OCI-M2 (cell line): ENCODE results near the gene CEP85.
"Not testable (repeated sequence)": the region's sequence is repeated elsewhere in the genome, so short reads cannot be mapped to it uniquely, and the experiment has no call there.

ENCODE experiments used
- DNase-seq: peaks from one replicate; lab custom pipeline; 2025; ENCODE audit not compliant: unreplicated experiment; lab: John Stamatoyannopoulos, UW

The CEP85 gene

DNA sequence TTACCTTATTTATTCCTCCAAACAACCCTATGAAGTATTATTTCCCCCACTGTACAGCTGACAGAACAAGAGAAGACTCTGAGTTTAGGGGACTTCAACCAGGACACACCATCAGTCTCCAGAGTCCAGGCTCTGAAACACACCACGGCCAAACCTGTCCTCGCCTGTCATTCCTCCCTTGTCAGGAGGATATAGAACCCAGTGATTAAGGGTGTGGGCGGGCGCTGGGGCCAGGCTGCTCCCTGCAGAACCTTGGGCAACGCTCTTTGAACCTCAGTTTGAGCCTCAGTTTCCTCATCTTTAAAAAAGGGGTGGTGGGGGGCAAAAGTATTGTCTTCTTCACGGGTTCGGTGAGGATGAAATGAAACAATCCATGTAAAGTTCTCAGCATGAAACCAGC is 9.4 kb upstream of the CEP85 start:
- no peak for DNase-seq

DNA sequence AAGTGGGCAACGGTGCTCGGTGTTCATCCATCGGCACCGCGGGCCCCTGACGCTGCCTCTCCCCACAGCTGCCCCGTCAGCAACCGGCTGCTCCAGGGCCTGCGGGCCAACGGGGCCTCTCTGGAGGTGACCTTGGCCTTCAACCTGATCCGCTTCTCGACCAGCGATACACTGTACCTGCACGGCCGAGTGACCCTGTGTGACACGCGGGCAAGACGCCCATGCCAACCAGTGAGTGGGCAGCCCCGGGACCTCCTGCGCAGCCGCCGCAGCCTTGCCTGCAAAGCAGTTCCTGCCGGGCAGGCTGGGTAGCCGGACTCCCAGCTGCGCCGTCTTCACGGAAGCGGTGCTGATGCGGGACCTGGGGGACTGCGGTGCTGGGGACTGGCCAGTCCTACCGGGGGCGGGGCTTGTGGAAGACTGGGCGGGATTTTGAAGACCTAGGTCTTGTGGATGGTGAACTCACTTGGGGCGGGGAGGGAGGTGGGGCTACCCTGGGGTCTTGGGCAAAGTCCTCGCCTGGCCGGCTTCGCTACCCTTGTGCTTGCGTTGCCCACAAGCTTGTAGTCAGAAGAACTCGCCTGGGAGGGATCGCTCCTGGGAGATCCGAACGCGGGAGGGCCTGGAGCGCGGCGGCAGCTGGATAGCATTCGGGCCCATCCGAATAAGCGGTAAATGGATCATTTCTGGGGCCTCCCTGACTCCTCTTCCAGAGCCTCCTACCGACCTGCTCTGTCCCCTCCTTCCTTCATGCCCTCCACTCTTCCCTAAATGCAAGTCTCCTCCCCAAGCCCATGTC is 8.8 kb upstream of the CEP85 start:
- DNase-seq = no peak

DNA sequence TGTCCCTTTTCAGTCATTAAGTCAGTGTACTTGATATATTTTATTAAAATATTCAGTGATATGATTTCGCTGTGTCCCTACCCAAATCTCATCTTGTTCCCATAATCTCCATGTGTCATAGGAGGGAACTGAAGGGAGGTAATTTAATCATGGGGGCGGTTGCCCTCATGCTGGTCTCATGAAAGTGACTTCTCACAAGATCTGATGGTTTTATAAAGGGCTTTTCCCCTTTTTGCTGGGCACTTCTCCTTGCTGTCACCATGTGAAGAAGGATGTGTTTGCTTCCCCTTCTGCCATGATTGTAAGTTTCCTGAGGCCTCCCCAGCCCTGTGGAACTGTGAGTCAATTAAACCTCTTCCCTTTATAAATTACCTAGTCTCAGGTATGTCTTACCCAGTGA is 3.3 kb upstream of the CEP85 start:
- DNase-seq = not testable (repeated sequence)

DNA sequence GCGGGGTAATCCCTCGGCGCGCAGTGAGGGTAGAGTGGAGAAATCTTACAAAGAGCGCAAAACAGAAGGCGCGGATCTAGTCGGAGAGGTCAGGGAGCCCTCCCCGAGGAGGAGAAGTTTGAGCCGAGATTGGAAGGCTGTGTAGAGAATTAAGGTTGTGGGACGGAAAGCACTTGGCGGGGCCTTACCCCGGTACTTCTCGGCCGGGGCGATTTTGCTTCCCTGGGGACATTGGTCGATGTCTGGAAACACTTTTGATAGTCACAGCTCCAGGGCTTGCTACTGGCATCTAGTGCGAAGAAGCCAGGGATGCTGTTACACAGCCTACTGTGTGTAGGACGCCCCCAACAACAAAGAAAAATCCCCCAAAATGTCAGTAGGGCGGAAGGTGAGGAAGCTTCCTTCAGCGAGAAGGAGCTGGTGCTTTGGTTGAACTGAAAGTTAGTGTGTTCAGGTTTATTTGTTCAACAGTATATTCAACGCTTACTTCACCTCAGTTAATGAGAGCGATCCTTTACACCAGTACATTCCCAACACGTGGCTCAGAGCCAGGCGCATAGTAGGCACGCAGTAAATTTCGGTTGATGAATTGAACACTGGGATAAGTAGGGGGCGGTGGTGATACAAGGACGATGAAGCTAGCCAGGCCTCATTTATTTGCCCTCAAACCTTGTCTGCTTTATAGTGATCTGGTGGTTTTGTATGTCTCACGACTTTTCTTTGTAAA is 807 bp downstream of the CEP85 start:
- DNase-seq = no peak

DNA sequence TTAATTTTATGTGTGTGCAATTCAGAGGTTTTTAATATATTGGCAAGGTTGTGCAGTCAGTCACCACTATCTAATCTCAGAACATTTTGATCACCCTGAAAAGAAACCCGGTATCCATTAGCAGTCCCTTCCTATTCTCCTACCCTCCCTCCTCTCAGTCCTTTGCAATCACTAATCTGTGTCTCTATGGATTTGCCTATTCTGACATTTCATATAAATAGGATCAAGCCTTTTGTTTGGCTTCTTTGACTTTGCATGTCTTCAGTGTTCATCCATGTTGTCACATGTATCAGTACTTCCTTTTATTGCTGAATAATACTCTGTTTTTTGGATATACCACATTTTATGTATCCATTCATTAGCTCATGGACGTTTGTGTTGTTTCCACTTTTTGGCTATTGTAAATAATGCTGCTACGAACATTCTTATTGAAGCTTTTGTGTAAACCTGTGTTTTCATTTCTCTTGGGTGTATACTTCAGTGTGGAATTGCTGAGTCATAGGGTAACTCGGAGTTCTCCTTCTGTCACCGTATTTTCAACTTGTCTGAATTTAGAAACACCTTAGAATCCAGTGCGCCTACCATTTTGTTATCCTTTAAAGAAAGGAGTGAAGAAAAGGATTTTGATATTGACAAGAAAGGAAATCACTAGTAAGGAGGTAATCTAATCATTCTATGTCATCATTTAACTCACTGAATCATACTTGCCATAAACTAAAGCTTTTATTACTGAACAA is 3.4 kb downstream of the CEP85 start:
- DNase-seq = no peak

DNA sequence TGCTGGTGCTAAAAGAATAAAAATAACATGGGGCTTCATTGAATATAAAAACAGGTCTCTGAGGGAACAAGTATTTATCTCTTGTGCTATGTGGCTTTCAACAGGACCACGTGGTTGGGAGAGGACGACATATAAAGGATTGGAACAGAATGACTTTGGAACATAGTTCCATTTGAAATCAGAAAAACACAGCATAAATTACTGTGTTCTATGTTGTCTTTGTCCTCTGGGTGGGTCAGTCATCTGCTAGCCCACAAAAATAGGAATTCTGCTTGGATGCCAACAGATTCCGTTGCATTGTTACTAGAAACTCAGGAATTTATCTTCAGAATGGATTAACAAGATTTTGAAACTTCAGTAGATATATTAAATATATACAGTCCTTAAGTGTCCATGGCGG is 5.9 kb downstream of the CEP85 start:
- no peak for DNase-seq

DNA sequence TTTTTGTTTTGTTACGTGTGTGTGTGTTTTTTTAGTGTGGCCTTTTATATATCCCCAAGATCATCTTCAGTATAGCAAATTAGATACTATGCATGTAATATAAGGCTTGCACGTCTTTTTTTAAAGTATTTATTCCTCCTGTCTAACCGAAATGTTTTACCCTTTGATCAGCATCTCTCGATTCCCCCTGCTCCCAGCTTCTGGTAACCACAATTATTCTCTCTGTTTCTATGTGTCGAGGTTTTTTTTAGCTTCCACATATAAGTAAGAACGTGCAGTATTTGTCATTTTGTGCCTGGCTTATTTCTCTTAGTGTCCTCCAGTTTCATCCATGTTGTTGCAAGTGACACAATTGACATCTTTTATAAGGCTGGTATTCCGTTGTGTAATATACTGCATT is 18.7 kb downstream of the CEP85 start:
- DNase-seq = no peak

DNA sequence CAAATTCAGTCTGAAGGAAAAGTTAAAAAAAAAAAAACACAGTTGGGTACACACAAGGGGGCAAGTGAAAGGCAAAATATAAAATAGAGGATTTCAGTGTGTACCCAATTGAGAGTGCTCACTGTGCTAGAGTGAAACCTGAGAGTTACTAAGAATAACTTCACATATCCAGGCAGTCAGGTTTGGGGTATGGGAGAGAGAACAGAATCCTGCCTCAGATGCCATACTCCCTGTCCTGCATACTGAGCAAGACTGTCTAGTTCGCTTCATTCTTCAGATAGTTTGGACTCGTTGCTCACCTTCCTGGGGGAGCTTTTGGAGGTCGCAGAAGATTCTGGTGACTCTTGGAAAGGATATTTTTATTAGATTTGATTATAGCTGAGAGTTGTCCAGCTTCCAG is 20.4 kb downstream of the CEP85 start:
- DNase-seq = no peak

DNA sequence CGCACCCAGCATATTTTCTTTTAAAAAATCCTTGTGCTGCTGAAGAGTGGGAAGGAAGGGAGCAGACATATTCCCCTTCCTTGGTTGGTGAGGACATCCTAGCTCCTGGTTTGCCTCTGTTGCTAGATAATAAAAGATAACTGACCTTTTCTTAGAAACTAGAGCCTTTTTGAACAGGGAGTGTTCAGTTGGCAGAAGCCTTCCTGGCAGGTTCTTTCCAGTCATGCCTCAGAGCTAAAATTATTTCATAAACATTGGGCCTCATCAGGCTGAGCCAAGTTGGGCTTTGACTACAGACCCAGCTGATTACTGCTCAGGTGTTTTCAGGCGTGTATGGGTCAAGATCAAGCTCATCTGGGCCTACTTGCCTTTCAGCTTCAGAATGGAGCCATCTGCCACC is 23.2 kb downstream of the CEP85 start:
- no peak for DNase-seq

DNA sequence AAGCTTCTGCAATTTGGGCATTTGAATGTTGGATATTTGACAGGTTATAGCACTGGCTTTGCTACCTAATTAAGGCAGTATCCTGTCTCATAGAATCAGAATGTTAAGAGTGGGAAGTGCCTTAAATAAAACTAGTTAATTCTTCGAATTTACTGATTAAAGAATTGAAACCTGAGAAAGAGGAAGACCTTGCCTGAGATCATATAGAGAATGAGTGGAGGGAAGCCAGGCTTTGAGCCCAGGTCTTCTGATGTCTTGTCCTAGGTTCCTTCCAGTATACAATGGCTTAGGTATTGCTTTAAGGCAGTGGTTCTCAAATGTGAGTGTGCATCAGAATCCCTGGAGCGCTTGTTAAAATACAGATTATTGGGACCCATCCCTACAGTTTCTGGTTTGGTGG is 25.0 kb downstream of the CEP85 start:
- no peak for DNase-seq

DNA sequence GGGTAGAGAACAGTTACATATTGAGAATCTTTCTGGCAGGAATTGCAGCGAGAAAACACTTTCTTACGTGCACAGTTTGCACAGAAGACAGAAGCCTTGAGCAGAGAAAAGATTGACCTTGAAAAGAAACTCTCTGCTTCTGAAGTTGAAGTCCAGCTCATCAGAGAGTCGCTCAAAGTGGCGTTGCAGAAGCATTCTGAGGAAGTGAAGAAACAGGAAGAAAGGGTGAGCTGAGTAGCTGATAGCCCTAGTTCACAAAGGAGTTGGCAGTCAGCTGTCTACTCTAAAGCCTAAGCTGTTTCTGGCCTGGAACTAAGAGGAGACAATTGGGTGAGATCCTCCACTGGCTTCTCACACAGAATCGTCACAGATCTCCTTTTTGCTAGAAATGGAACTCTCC is 25.6 kb downstream of the CEP85 start:
- DNase-seq = no peak

DNA sequence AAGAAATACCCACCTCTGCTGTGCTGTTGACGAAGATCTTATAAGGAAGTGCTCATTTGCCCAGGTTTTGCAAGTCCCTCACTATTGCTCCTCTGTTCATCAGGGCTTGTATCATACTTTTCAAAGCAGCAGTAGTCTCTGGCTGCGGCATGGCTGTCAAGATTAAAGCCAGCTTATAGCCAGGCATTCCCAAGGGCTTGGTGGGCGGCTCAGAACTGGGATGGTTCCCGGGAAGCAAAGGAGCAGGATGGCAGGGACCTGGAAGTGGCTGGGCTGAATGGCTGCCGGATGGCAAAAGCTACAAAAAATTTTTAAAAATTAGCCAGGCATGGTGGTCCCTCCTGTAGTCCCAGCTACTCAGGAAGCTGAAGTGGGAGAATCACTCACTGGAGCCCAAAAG is 29.2 kb downstream of the CEP85 start:
- DNase-seq = no peak

DNA sequence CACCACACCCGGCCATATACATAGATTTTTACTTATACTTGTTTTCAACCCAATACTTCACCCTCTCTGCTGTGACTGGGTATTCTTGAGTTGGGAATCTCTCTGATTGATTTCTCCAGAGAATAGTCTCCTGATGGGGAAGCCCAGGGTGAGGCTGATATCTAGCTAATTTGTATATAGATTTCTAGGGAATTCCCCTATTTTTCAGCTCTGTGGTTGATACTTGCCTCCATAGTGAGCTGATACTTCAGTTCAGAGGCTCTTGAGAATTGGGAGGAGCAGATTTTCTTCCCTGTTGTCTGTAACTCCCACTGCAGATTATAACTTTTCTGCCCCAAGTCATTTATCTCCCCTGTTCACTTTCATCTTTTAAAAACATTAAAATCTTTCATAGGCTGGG is 31.4 kb downstream of the CEP85 start:
- DNase-seq = no peak

DNA sequence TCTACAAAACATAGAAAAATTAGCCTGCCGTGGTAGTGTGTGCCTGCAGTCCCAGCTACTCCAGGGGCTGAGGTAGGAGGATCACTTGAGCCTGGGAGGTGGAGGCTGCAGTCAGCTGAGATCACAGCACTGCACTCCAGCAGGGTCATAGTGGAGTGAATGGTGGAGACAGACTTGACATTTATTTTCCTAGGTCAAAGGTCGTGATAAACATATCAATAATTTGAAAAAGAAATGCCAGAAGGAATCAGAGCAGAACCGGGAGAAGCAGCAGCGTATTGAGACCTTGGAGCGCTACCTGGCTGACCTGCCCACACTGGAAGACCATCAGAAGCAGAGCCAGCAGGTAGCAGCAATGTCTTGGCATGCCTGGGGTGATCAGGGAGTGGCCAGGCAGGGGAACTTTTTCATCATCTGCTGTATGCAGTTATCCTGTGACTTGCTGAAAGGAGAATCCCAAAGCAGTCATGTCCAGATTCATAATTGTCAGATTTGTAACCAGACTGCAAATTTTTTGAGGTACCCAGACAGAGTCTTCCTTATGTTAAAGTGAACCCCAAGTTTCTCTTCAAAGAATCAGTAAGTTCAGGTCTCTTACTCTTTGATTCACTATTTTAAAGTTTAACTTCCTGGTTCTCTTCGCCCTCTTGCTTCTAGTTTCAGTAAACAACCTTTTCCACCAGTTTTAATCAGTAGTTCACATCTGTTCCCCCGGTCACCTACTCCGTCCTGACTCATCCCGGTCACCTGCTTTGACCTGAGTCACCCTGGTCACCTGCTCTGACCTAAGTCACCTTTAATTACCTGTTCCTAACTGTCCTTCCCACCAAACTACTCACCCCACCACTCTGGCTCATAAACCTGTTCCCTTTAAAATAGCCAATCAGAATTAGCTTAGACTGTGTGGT is 34.5 kb downstream of the CEP85 start:
- DNase-seq = no peak

DNA sequence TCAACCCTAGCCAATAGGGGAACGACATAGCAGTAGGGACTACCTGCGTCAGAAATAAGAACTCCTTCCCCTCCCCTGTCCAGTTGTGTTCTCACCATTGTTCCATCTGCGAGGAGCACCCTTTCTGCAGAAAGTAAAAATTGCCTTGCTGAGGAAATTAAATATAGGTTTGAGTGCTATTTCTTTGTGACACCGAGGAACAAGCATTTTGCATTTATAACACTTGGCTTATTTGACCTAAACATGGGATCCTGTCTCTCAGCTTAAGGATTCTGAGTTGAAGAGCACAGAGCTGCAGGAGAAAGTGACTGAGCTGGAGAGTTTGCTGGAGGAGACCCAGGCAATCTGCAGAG is 35.2 kb downstream of the CEP85 start:
- no peak for DNase-seq

DNA sequence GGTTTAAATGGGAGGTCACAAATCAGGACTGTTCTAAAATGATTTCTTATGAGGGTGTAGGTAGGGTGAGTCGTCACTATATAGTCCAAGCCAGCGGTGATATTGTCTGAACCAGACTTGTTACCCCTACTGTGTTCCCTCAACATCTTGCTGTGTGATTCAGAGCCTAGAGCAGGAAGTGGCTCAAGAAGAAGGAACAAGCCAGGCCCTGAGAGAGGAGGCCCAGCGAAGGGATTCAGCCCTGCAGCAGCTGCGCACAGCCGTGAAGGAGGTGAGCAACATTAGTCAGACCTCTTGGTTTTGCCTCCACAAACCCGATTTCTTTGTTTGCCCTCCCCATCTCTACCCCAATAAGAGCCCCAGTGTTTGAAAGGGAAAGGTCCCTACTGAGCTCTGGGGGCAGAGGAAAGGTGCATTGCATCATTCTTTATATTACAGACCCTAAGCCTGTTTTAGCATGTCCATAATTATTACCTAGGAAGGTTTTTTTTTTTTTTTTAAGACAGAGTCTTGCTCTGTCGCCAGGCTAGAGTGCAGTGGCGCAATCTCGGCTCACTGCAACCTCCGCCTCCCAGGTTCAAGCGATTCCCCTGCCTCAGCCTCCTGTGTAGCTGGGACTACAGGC is 40.9 kb downstream of the CEP85 start:
- no peak for DNase-seq

DNA sequence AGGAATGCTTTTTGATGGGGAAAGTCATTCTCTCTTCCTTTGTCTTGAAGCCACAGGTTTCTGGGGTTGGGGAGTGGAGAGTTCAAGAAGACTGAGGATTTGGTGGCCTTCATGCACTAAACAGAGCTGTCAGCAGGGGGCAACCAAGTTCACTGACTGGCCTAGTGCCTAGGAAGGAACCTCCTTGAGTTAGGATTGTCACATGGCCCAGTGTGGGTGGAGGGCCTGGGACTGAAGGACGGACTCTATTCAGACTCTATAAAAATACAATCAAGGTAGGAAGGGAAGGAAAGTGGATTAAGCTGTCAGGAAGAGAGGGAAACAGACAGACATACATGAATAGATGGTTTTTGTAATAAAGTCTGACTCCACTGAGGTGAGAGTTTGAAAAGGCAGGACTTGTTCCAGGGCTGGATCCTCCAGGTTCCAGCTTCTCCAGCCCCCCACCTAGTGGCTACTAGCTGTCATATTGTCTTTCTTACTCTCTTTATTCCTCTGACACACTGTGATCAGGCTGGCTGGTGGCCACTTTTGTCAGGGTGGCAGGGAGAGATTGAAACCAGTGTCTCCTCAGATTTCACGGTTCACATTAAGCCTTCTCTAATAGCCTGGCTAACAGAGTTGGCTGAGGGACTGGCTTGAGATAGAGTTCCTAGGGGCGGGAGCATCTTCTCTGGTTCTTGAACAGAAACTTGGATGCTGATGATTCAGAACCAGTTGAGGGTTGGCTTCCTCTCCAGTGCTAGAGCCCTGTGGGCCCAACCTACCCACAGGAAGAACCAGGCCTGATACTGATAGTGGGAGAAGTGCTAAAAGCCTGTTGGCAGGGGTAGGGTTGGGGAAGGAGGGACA is 41.8 kb downstream of the CEP85 start:
- peak; percentile 61 for DNase-seq

DNA sequence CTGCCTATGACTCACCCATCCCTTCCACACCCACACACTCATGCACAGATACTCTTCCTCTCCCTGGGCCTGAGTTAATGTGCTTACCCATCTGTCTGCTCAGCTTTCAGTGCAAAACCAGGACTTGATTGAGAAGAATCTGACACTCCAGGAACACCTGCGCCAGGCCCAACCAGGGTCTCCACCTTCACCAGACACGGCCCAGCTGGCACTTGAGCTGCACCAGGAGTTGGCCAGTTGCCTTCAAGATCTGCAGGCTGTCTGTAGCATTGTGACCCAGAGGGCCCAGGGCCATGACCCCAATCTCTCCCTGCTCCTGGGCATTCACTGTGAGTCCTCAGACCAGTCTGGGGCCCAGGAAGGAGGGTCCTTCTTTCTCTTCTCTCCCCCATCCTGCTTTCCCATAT is 42.4 kb downstream of the CEP85 start:
- DNase-seq = no peak

DNA sequence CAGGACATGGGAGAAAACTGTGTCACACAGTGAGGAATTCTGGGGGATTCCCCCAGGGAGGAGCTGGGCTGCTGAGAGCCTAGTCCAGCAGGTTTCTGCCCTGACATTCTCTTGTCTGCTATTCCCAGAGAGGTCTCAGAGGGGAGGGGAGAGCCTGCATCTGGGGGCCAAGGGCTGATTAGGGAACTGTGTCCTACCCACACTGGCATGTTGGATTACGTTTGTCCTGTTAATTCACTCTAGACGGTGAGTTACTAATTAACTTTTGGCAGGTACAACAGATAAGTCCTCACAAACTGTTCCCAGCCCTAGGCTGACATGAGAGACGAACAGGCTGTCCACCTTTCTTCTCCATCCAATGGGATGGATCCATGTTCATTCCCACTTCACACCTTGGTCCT is 43.3 kb downstream of the CEP85 start:
- no peak for DNase-seq

DNA sequence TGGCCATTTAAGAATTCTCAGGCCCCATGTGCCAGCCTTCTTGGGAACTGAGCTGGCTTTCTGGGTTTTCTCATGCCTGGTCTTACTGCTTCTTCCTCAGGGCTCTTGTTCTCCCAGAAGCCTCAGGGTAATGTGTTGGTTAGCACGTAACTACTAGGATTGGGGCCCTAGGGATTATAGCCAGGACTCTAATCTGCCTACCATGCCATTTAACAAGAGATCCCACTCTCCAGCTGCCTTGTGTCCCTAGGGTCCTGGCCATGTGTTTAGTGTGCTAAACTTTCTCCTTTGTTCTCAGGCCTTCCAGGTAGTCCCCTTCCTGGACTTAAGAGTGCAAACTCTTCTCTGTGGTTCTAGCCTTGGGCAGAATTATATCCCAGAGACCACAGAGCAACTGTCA is 43.7 kb downstream of the CEP85 start:
- no peak for DNase-seq
